Choroid plexus epithelial cell (primary cell): Measurements from ENCODE around the gene MGAT4B.

Experiments used
- DNase-seq: peaks from one replicate; pipeline ENCODE4 v3.0.0-alpha.2; 2010; ENCODE audit warnings: low read depth
- H3K4me3 ChIP-seq: 2 replicates; pipeline ENCODE4 v1.5.1; 2011; ENCODE audit warnings: low read depth, mild to moderate bottlenecking, control low read depth, low read length, moderate library complexity
- CTCF ChIP-seq: conservative IDR thresholded peaks from 2 replicates; pipeline ENCODE4 v1.5.1; 2011; ENCODE audit warnings: low read depth, mild to moderate bottlenecking, control low read depth, inconsistent platforms, low read length, moderate library complexity

MGAT4B gene

DNA sequence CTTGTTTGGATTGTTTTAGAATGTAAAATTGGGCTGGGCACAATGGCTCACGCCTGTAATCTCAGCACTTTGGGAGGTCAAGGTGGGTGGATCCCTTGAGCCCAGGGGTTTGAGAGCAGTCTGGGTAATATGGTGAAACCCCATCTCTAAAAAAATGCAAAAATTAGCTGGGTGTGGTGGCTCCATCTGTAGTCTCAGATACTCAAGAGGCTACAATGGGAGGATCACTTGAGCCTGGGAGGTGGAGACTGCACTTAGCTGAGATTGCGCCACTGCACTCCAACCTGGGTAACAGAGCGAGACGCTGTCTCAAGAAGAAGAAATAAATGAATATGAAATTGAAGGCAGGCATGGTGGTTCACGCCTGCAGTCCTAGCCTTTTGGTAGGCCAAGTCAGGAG is 52.7 kb downstream of the MGAT4B start:
- no peak for DNase-seq
- H3K4me3 ChIP-seq = no peak overlapping the region
- TF ChIP-seq CTCF = no peak

- no peak overlapping the region for H3K4me3 ChIP-seq
- TF ChIP-seq CTCF = no peak
- DNase-seq = no peak
Observed at GRCh38 chr5:179749857-179750508, 56.7 kb downstream of the MGAT4B start.

- TF ChIP-seq CTCF = no peak
- no peak for DNase-seq
Observed at GRCh38 chr5:179747811-179748210, 58.9 kb downstream of the MGAT4B start.

More at GRCh38 chr5:179747811-179748210, 58.9 kb downstream of the MGAT4B start:
- no peak overlapping the region for H3K4me3 ChIP-seq
